NCI-H82 treated with DMSO at 0.1 percent for 48 hours (cell line): ENCODE data around the gene GPR68.

Experiments
- DNase-seq: peaks from one replicate; lab custom pipeline; 2025; ENCODE audit not compliant: unreplicated experiment; lab: John Stamatoyannopoulos, UW

GPR68 gene

GRCh38 chr14:91244501-91244901 lies at the start of gene GPR68:
TSS of gene GPR68 (minus strand) at chr14:91244704. CDS start at chr14:91235050, 9,654 bp downstream.
- no peak for DNase-seq

GRCh38 chr14:91294153-91294552 lies 49.6 kb upstream of the GPR68 start:
- DNase-seq, result no peak

GRCh38 chr14:91293281-91293680 lies 48.8 kb upstream of the GPR68 start:
- DNase-seq, result no peak

GRCh38 chr14:91292491-91292890 lies 48.0 kb upstream of the GPR68 start:
- no peak for DNase-seq

GRCh38 chr14:91291786-91292405 lies 47.4 kb upstream of the GPR68 start:
- DNase-seq, result no peak

GRCh38 chr14:91290986-91291385 lies 46.5 kb upstream of the GPR68 start:
- DNase-seq, result no peak

GRCh38 chr14:91289464-91289863 lies 45.0 kb upstream of the GPR68 start:
- no peak for DNase-seq

- DNase-seq, result no peak
These were observed 44.4 kb upstream of the GPR68 start for GRCh38 chr14:91288876-91289275.

GRCh38 chr14:91286530-91286937 lies 42.0 kb upstream of the GPR68 start:
- DNase-seq, result peak; percentile 11

- peak; percentile 1 for DNase-seq
These were observed 40.5 kb upstream of the GPR68 start for GRCh38 chr14:91284791-91285548.

GRCh38 chr14:91284146-91284790 lies 39.8 kb upstream of the GPR68 start:
- no peak for DNase-seq

GRCh38 chr14:91283666-91284065 lies 39.2 kb upstream of the GPR68 start:
- DNase-seq, result no peak

GRCh38 chr14:91282954-91283645 lies 38.6 kb upstream of the GPR68 start:
- DNase-seq, result no peak

GRCh38 chr14:91281346-91281745 lies 36.8 kb upstream of the GPR68 start:
- no peak for DNase-seq

GRCh38 chr14:91280129-91280528 lies 35.6 kb upstream of the GPR68 start:
- DNase-seq, result no peak

- DNase-seq, result no peak
These were observed 34.9 kb upstream of the GPR68 start for GRCh38 chr14:91279354-91279753.

GRCh38 chr14:91278383-91278715 lies 33.8 kb upstream of the GPR68 start:
- DNase-seq, result no peak

GRCh38 chr14:91277546-91278382 lies 33.3 kb upstream of the GPR68 start:
- no peak for DNase-seq

- no peak for DNase-seq
These were observed 30.3 kb upstream of the GPR68 start for GRCh38 chr14:91274796-91275195.

GRCh38 chr14:91273885-91274273 lies 29.4 kb upstream of the GPR68 start:
- no peak for DNase-seq
